Measurements from ENCODE around the gene BCR.
A peak's percentile ranks its signal among the peaks of the same experiment; 100 is the strongest.
"Not testable (repeated sequence)": the region's sequence is repeated elsewhere in the genome, so short reads cannot be mapped to it uniquely, and the experiment has no call there.

The BCR gene

DNA sequence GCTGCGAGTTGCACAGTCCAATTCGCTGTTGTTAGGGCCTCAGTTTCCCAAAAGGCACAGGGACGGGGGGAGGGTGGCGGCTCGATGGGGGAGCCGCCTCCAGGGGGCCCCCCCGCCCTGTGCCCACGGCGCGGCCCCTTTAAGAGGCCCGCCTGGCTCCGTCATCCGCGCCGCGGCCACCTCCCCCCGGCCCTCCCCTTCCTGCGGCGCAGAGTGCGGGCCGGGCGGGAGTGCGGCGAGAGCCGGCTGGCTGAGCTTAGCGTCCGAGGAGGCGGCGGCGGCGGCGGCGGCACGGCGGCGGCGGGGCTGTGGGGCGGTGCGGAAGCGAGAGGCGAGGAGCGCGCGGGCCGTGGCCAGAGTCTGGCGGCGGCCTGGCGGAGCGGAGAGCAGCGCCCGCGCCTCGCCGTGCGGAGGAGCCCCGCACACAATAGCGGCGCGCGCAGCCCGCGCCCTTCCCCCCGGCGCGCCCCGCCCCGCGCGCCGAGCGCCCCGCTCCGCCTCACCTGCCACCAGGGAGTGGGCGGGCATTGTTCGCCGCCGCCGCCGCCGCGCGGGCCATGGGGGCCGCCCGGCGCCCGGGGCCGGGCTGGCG is at the start of gene BCR:
BCR (plus strand) TSS at position 209 of the 592 bp plus-strand sequence. CDS start 452 bp downstream, outside the sequence.
- FAIRE-seq, result no peak
- peak; percentile 83 for DNase-seq (ENCODE audit: insufficient read length, low spot score)

DNA sequence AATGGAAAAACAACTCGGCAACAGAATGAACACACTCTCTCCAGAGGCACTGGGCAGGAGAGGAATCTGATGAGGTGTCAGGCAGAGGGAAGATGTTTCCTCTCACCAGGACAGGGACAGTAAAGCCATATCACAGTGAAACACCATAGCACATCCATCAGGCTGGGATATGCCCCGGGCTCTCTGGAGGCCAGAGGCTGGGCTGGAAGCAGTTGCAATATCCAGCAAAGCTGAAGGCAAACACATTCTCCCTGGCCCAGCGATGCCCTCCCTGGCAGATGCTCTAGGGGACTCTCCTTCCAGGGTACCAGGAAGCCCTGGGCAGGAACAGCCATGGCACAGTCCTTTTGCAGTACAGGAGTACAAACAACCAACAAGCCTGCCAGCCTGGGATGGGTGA is 49.6 kb upstream of the BCR start:
- no peak for FAIRE-seq
- no peak for DNase-seq (ENCODE audit: insufficient read length, low spot score)

- no peak for FAIRE-seq
Measured at GRCh38 chr22:23131931-23132330, 48.4 kb upstream of the BCR start.

DNA sequence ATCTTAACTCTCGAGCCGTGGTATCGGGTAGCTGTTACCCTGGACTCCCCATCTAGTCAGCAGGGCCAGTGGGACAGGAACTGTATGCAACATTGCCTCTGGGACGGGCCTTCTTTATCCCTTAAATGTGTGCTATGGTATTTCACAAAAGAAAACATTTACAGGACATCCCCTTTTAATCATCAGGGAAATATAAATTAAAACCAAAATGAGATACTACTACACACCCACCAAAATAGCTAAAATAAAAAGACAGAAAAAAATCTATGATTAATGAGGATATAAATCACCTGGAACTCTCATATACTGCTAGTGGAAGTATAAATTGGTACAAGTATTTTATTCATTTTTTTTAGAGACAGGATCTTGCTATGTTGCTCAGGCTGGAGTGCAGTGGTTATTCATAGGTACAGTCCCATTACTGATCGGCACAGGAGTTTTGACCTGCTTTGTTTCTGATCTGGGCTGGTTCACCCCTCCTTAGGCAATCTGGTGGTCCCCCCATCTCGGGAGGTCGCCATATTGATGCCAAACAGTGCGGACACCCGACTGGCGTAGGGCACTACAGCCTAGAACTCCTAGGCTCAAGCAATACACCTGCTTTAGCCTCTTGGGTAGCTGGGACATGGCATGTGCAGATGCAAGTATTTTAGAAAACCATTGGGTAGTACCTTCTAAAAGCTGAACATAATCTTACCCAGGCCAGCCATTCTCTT is 47.8 kb upstream of the BCR start:
- FAIRE-seq, result no peak
- no peak for DNase-seq (ENCODE audit: insufficient read length, low spot score)

More at GRCh38 chr22:23131931-23132330, 48.4 kb upstream of the BCR start:
- no peak for DNase-seq (ENCODE audit: insufficient read length, low spot score)

GRCh38 chr22:23133922-23134321 is 46.4 kb upstream of the BCR start:
- FAIRE-seq, result no peak

DNA sequence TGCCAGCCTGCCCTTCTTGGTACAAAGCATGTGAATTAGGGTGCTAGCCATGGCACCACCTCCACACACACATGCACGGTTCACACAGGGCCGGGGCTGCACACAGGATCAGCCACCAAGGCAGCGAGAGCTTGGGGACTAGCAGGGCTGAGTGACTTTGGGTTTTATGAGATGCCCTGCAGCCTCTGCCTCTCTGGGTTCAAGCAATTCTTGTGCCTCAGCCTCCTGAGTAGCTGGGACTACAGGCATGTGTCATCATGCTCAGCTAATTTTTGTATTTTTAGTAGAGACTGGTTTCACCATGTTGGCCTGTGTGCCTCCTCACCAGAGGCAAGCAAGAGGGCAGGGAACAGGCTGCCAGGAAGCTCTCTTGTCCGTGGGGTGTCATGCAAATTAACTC is 43.3 kb upstream of the BCR start:
- not testable (repeated sequence) for DNase-seq (ENCODE audit: insufficient read length, low spot score)
- FAIRE-seq, result peak; percentile 98

More at GRCh38 chr22:23133922-23134321, 46.4 kb upstream of the BCR start:
- DNase-seq (ENCODE audit: insufficient read length, low spot score), result no peak

GRCh38 chr22:23137468-23137867 is 42.8 kb upstream of the BCR start:
- FAIRE-seq, result no peak
- no peak for DNase-seq (ENCODE audit: insufficient read length, low spot score)

- FAIRE-seq, result peak; percentile 91
- DNase-seq (ENCODE audit: insufficient read length, low spot score), result peak; percentile 52
Measured at GRCh38 chr22:23137905-23138561, 42.3 kb upstream of the BCR start.

GRCh38 chr22:23138584-23139435 is 41.5 kb upstream of the BCR start:
- peak; percentile 64 for FAIRE-seq
- no peak for DNase-seq (ENCODE audit: insufficient read length, low spot score)

- peak; percentile 40 for FAIRE-seq
- DNase-seq (ENCODE audit: insufficient read length, low spot score), result no peak
Measured at GRCh38 chr22:23140385-23140784, 39.9 kb upstream of the BCR start.

GRCh38 chr22:23142546-23143105 is 37.7 kb upstream of the BCR start:
- no peak for FAIRE-seq
- DNase-seq (ENCODE audit: insufficient read length, low spot score), result no peak

GRCh38 chr22:23143119-23143518 is 37.2 kb upstream of the BCR start:
- FAIRE-seq (no peak), DNase-seq (ENCODE audit: insufficient read length, low spot score) (no peak)

DNA sequence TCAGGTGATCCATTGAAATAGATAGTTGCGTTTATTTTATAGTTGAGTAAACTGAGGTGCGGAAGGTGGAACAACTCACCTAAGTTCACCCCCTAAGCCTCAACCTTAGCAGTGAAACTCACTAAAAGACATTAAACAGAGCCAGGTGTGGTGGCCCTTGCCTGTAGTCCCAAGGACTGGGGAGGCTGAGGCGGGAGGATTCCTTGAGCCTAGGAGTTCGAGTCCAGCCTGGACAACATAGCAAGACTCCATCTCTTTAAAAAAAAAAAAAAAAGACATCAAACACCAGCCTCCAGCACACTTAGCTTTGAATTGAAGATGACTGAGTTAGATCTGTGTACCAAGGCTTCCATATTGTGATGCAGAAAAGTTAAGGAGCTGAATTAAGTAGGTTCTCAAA is 35.9 kb upstream of the BCR start:
- DNase-seq (ENCODE audit: insufficient read length, low spot score), result no peak
- no peak for FAIRE-seq

GRCh38 chr22:23144932-23145877 is 35.1 kb upstream of the BCR start, which contains the start of gene RAB36:
TSS of gene RAB36 (plus strand) at chr22:23145477. CDS start at chr22:23146617, 1,140 bp downstream.
- DNase-seq (ENCODE audit: insufficient read length, low spot score) (peak; percentile 78), FAIRE-seq (peak; percentile 60)

DNA sequence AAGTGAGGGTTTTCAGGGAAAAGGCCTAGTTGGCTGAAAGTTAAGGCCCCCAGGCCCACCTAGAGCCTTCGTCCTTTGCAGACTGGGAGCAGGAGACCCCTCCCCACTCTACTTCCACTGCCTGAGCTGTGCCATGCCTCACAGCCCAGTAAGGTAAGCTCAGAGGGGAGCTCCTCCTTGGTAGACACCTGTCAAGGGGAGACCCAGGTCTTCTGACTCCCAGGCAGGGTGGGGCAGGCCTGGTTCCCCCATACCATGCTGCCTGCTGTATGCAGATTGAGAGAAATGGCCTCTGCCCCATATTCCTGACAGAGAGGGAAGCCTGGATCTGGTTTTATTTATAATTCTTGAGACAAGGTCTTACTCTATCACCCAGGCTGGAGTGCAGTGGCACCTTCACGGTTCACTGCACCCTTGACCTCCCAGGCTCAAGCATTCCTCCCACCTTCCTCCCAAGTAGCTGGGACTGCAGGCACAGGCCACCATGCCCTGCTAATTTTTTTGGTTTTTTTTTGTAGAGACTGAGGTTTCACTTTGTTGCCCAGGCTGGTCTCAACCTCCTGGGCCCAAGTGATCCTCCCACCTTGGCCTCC is 34.3 kb upstream of the BCR start:
- no peak for FAIRE-seq
- no peak for DNase-seq (ENCODE audit: insufficient read length, low spot score)

GRCh38 chr22:23146478-23147205 is 33.7 kb upstream of the BCR start:
- FAIRE-seq (no peak), DNase-seq (ENCODE audit: insufficient read length, low spot score) (no peak)

GRCh38 chr22:23147617-23148387 is 32.5 kb upstream of the BCR start:
- FAIRE-seq (no peak), DNase-seq (ENCODE audit: insufficient read length, low spot score) (no peak)

All from GM19239 (cell line).